ENCODE measurements around the gene FBXL16.
A peak's percentile ranks its signal among the peaks of the same experiment; 100 is the strongest.

FBXL16 gene

DNA sequence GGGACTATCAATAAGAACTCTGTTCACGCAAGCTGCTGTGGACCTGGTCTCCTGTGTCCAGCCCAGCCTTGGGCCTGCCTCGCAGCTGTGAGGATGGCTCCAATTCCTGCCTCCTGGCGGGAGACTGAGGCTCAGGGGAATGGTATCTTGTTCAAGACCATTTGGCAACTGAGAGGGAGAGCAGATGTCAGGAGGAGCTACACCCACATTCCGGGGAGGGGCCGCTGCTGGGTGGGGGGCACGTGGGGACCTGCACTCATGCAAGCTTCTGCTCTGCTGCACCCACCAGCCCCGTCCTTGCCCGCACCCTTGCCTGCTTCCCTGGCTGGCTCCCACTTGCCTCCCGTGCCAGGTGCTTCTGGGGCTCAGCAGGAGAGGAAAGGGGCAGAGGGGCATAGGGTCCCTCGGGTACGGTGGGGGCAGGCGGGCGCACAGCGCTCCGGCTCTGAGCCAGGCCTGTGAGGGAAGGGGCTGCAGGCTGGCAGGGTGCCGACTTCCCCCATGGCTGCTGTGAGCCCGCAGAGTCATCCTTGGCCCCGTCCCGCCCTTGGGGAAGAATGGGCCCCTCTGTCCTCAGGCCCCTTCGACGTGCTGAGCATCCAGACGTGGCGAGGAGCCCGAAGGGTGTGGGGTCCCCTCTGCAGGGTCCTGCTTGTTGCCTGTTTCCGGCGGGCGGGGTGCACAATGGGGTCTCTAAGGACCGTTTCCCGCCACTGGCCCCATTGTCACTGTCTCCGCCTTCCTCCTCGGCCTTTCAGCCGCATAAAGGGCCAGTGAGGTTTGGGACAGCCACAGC lies 12.0 kb upstream of the FBXL16 start:
- TF ChIP-seq, protein P1, sequence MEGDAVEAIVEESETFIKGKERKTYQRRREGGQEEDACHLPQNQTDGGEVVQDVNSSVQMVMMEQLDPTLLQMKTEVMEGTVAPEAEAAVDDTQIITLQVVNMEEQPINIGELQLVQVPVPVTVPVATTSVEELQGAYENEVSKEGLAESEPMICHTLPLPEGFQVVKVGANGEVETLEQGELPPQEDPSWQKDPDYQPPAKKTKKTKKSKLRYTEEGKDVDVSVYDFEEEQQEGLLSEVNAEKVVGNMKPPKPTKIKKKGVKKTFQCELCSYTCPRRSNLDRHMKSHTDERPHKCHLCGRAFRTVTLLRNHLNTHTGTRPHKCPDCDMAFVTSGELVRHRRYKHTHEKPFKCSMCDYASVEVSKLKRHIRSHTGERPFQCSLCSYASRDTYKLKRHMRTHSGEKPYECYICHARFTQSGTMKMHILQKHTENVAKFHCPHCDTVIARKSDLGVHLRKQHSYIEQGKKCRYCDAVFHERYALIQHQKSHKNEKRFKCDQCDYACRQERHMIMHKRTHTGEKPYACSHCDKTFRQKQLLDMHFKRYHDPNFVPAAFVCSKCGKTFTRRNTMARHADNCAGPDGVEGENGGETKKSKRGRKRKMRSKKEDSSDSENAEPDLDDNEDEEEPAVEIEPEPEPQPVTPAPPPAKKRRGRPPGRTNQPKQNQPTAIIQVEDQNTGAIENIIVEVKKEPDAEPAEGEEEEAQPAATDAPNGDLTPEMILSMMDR (IDR thresholded peaks at IDR 0.05; ENCODE audit: extremely low read depth, insufficient read depth, missing control alignments), result no peak
- no peak for DNase-seq (ENCODE audit: low spot score)
- in situ Hi-C loops (cut with MboI; ENCODE audit: low pct_unique_long_range_greater_than_20kb, low sequenced_read_pairs, unreplicated experiment), result no loop called here

DNA sequence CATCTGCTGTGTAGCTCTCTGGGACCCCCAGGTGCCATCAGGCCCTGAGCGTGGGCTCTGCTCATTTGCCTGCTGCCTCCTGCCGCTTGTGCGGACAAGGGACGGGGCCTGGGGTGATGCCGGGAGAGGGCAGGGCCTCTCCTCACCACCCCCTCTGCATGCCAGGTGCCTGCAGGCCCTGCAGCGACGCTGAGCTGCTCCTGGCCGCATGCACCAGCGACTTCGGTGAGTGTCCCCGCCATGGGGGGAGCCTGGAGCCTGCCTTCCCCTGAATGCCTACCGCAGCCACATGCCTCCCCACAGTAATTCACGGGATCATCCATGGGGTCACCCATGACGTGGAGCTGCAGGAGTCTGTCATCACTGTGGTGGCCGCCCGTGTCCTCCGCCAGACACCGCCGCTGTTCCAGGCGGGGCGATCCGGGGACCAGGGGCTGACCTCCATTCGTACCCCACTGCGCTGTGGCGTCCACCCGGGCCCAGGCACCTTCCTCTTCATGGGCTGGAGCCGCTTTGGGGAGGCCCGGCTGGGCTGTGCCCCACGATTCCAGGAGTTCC lies 11.2 kb upstream of the FBXL16 start:
- DNase-seq (ENCODE audit: low spot score), result no peak
- in situ Hi-C loops (cut with MboI; ENCODE audit: low pct_unique_long_range_greater_than_20kb, low sequenced_read_pairs, unreplicated experiment), result no loop called here
- TF ChIP-seq, protein P1 (IDR thresholded peaks at IDR 0.05; ENCODE audit: extremely low read depth, insufficient read depth, missing control alignments), result no peak

DNA sequence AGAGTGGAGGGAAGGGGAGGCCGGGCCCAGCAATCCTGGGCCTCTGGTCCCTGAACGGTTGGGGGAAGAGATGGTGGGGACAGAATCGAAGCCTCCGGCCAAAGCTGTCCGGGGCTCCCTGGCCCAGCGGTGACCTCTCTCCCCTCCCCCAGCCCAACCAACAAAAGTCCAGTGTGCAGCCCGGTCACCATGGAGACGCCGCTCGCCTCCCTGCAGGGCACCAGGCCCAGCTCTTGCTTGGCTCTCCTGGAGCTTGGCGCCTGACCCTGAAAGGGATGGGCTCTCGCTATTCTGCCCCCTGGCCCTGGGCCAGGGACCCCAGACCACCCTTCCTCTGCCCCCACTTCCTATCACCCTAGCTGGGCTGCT lies 10.6 kb upstream of the FBXL16 start:
- TF ChIP-seq, protein P1 (IDR thresholded peaks at IDR 0.05; ENCODE audit: extremely low read depth, insufficient read depth, missing control alignments), result no peak
- DNase-seq (ENCODE audit: low spot score), result no peak
- in situ Hi-C loops (cut with MboI; ENCODE audit: low pct_unique_long_range_greater_than_20kb, low sequenced_read_pairs, unreplicated experiment), result no loop called here

DNA sequence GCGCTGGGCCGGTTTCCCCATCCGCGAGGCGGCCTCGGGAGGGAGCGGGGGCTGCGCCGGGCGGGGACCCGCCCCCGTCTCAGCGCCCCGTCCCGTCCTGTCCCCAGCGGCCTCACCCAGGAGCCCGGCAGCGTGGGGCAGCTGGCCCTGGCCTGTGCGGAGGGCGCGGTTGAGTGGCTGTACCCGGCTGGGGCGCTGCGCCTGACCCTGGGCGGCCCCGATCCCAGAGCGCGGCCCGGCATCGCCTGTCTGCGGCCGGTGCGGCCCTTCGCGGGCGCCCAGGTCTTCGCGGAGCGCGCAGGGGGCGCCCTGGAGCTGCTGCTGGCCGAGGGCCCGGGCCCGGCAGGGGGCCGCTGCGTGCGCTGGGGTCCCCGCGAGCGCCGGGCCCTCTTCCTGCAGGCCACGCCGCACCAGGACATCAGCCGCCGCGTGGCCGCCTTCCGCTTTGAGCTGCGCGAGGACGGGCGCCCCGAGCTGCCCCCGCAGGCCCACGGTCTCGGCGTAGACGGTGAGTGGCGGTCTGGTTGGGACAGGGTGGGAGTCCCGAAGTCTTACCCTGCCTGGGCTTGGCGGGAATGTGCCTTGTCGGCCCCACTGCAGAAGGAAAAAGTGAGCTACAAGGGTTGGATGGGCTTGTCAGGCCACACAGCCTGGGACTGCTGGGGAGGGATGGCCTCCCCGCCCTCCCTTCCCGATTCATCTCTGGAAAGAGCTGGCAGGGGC lies 10.0 kb upstream of the FBXL16 start:
- TF ChIP-seq, protein P1 (IDR thresholded peaks at IDR 0.05; ENCODE audit: extremely low read depth, insufficient read depth, missing control alignments), result peak; percentile 42
- in situ Hi-C loops (cut with MboI; ENCODE audit: low pct_unique_long_range_greater_than_20kb, low sequenced_read_pairs, unreplicated experiment), result no loop called here
- peak; percentile 69 for DNase-seq (ENCODE audit: low spot score)

DNA sequence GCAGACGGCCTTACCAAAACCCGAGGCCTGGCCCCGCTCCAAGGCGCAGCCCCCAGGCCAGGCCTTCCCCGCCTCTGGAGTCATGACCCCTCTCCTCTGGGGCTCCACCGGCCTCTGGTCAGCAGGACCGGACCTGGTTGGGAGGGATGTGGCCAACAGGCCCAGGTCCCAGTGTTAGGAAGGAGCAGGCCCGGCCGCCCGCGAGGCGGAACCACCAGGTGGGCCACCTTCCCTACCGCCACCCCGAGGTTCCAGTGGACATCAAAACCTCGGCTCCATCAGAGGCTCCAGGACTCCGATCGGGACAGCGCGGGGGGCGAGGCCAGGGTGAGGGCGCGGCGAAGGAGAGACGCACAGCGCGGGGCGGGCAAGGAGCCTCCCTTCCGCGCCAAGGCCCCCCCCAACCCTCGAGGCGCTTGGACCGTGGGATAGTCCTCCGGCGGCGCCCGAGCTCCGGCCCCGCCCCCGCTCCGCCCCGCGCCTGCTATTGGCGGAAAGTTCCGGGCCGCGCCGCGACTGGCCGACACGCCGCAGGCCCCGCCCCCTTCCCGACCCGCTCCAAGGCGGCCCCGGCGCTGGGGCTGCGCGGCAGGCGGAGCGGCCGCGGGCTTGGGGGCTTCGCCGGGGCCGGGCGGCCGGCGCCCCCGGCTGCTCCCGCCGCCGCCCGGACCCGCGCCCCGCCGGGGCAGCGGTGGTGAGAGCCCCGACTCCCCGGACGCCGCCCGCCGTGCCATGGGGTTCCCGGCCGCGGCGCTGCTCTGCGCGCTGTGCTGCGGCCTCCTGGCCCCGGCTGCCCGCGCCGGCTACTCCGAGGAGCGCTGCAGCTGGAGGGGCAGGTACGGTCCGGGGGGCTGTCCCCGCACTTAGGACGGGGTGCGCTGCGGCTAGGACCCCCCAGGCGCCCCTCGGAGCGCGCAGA lies 9.2 kb upstream of the FBXL16 start, which contains the start of gene METRN:
TSS of gene METRN (plus strand) at position 561 of the 919 bp plus-strand sequence. CDS start at position 733, 172 bp downstream.
- in situ Hi-C loops (cut with MboI; ENCODE audit: low pct_unique_long_range_greater_than_20kb, low sequenced_read_pairs, unreplicated experiment), result loop anchor here (5.0 kb wide), 1 partner anchor 72 kb away; the partner anchor contains the start of genes CHTF18 and RPUSD1
- TF ChIP-seq, protein P1 (IDR thresholded peaks at IDR 0.05; ENCODE audit: extremely low read depth, insufficient read depth, missing control alignments), result no peak
- peak; percentile 98 for DNase-seq (ENCODE audit: low spot score)

Data from GM13977 (cell line).